ENCODE data around the gene PMP22.

PMP22 gene

DNA sequence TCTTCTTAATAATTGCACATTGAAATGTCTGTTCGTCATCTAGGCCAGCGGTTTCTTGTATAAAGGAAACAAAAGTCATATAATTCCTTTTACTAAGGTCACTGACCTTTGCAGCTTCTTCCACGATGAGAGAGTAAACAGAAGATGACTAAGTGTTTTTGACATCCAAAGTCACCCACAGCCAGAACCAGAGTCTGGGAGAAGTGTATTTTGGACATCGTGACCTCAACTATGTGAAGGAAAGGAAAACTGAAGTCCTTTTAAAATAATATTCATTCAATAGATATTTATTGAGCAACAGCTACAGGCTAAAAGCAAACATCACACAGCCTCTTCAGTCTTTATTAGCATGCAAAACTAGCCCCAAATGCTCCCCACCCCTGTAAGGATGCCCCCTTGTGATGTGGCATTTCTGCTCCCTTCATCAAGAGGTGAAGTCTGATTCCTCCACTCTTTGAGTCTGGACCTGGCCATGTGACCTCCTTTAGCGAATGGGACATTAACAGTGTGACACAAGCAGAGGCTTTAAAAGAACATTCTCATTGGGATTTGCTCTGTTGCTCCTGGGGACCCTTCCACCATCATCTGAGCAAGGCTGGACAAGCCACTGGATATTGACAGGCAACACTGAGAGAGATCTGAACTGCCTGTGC, 8.1 kb upstream of the PMP22 start:
- TF ChIP-seq FOXP2 (optimal IDR thresholded peaks at IDR 0.05; ENCODE audit: borderline replicate concordance, extremely low read depth, extremely low read length, insufficient read depth) (no peak), TAF1 (IDR thresholded peaks at IDR 0.05; ENCODE audit: borderline replicate concordance, insufficient read depth, low read length) (no peak)

DNA sequence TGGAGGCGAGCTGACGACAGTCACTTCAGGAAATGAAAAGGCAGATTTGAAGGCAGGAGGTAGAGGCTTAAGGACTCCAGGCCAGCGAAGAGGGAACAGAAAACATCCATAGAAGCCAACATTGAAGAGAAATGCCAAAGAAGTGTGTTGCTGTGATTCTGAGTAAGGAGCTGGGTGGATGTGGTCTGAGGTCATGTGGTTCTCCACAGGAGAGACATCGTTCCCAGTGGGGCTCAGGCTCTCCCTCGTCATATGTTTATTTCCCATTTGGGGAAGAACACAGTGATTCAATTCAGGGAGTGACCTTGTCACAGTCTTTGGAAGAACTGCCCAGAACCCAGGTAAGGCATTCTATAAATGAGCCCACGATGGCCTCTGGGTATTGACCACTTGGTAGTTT, 6.6 kb upstream of the PMP22 start:
- no peak for TF ChIP-seq POLR2AphosphoS5 (IDR thresholded peaks at IDR 0.05; ENCODE audit: low read depth, low read length)
- no peak for TF ChIP-seq TAF1 (IDR thresholded peaks at IDR 0.05; ENCODE audit: borderline replicate concordance, insufficient read depth, low read length)
- TF ChIP-seq SIN3A (IDR thresholded peaks at IDR 0.05; ENCODE audit: borderline replicate concordance, insufficient read depth, low read length), result no peak
- TF ChIP-seq, protein P1, sequence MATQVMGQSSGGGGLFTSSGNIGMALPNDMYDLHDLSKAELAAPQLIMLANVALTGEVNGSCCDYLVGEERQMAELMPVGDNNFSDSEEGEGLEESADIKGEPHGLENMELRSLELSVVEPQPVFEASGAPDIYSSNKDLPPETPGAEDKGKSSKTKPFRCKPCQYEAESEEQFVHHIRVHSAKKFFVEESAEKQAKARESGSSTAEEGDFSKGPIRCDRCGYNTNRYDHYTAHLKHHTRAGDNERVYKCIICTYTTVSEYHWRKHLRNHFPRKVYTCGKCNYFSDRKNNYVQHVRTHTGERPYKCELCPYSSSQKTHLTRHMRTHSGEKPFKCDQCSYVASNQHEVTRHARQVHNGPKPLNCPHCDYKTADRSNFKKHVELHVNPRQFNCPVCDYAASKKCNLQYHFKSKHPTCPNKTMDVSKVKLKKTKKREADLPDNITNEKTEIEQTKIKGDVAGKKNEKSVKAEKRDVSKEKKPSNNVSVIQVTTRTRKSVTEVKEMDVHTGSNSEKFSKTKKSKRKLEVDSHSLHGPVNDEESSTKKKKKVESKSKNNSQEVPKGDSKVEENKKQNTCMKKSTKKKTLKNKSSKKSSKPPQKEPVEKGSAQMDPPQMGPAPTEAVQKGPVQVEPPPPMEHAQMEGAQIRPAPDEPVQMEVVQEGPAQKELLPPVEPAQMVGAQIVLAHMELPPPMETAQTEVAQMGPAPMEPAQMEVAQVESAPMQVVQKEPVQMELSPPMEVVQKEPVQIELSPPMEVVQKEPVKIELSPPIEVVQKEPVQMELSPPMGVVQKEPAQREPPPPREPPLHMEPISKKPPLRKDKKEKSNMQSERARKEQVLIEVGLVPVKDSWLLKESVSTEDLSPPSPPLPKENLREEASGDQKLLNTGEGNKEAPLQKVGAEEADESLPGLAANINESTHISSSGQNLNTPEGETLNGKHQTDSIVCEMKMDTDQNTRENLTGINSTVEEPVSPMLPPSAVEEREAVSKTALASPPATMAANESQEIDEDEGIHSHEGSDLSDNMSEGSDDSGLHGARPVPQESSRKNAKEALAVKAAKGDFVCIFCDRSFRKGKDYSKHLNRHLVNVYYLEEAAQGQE (IDR thresholded peaks at IDR 0.05; ENCODE audit: insufficient read depth in 1 of 2, low read depth in 2 of 2, low read length in 2 of 2), result no peak
- TF ChIP-seq FOXP2 (optimal IDR thresholded peaks at IDR 0.05; ENCODE audit: borderline replicate concordance, extremely low read depth, extremely low read length, insufficient read depth), result no peak

DNA sequence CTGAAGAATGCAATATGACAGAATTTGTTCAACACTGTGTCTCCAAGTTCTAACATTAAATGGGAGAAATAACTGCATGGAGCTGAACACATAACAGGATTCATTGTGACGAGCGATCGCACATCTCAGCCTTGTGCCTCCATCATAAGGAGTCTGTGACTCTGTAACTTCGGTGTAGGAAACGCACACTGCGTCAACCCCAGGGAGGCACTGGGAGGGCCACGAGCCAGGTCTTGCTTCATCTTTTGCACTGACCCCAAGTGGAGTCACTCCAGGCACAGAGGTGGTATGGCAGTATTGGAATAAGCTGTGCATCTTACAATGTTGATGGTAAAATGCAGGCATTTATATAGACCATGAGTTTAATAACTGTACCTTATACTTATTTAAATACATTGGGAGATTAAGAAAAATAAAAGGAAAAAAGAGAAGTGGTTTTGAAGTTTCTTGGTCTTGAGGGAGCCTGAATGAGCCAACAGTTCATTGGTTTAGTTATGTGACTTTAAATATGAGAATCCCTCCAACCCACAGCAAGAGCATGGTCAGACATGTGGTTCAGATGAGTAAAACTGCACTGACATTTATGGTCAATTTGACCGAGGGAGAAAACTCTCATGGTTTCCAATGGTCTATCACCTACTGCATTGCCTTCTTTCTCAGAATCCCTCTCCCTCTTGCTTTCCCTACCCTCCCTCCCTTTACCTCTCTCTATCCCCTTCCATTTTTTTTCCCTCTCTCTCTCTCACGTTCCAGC, 5.7 kb upstream of the PMP22 start:
- TF ChIP-seq POLR2AphosphoS5 (IDR thresholded peaks at IDR 0.05; ENCODE audit: low read depth, low read length) (no peak), SIN3A (IDR thresholded peaks at IDR 0.05; ENCODE audit: borderline replicate concordance, insufficient read depth, low read length) (no peak), FOXP2 (optimal IDR thresholded peaks at IDR 0.05; ENCODE audit: borderline replicate concordance, extremely low read depth, extremely low read length, insufficient read depth) (no peak), TAF1 (IDR thresholded peaks at IDR 0.05; ENCODE audit: borderline replicate concordance, insufficient read depth, low read length) (no peak)
- TF ChIP-seq, protein P1 (IDR thresholded peaks at IDR 0.05; ENCODE audit: insufficient read depth in 1 of 2, low read depth in 2 of 2, low read length in 2 of 2), result no peak

DNA sequence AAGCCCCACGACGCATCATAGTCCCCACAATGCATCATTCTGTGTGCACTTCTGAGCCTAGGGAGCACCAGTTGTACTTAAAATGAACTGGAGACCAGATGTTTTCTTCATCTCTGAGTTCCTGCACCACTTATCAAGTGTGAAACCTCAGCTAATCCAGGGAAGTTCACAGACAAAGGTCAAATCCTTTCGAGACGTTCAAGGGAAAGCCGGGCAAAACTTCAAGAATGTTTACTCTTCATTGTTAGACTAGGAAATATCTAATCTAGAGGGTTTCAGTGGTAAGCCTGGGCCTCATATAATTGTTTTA, 4.6 kb upstream of the PMP22 start:
- no peak for TF ChIP-seq POLR2AphosphoS5 (IDR thresholded peaks at IDR 0.05; ENCODE audit: low read depth, low read length)
- TF ChIP-seq FOXP2 (optimal IDR thresholded peaks at IDR 0.05; ENCODE audit: borderline replicate concordance, extremely low read depth, extremely low read length, insufficient read depth), result no peak
- TF ChIP-seq SIN3A (IDR thresholded peaks at IDR 0.05; ENCODE audit: borderline replicate concordance, insufficient read depth, low read length), result no peak
- no peak for TF ChIP-seq TAF1 (IDR thresholded peaks at IDR 0.05; ENCODE audit: borderline replicate concordance, insufficient read depth, low read length)
- TF ChIP-seq, protein P1 (IDR thresholded peaks at IDR 0.05; ENCODE audit: insufficient read depth in 1 of 2, low read depth in 2 of 2, low read length in 2 of 2), result no peak

DNA sequence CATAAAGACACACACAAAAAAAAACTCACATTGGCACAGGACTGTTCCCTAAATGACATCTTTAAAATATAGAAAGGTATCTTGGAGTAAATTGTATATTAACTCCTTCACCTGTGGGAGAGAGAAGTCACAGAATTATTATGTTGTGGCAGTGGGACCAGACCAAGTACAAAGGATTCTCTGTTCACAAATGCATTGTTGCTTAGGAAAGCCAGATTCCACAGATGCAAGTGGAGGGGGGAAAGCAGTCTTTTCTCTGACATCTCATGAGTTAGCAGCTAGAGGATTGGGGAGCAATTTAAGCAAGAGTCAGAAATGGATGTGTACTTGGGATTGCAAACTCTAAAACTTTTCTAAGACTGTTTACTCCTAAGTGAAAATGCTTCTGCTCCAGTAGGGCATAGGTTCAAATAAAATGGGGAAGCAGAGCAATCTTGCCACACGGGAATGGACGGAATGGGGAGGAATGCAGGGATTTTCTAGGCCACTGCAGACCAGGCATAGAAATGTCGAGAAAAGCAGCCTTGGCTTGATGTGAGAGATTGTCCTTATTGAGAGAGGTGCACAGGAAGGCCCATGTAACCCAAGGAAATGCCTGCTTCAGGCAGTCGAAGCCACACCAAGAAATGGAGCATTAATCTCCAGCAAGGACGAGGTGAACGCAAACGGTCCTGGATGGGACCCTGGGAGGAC, 4.1 kb upstream of the PMP22 start:
- TF ChIP-seq TAF1 (IDR thresholded peaks at IDR 0.05; ENCODE audit: borderline replicate concordance, insufficient read depth, low read length) (no peak), FOXP2 (optimal IDR thresholded peaks at IDR 0.05; ENCODE audit: borderline replicate concordance, extremely low read depth, extremely low read length, insufficient read depth) (no peak), SIN3A (IDR thresholded peaks at IDR 0.05; ENCODE audit: borderline replicate concordance, insufficient read depth, low read length) (no peak), POLR2AphosphoS5 (IDR thresholded peaks at IDR 0.05; ENCODE audit: low read depth, low read length) (no peak)
- TF ChIP-seq, protein P1 (IDR thresholded peaks at IDR 0.05; ENCODE audit: insufficient read depth in 1 of 2, low read depth in 2 of 2, low read length in 2 of 2), result no peak

Data from PFSK-1 (cell line).